NCI-H128 (cell line): ENCODE measurements around the gene RAB25.
"Not testable (repeated sequence)": the region's sequence is repeated elsewhere in the genome, so short reads cannot be mapped to it uniquely, and the experiment has no call there.

Experiments used
- DNase-seq: peaks from one replicate; lab custom pipeline; 2025; ENCODE audit not compliant: unreplicated experiment; lab: John Stamatoyannopoulos, UW

Gene RAB25

GRCh38 chr1:156115514-156116374 is 54.8 kb downstream of the RAB25 start:
- no peak for DNase-seq

GRCh38 chr1:156116731-156117130 is 55.8 kb downstream of the RAB25 start:
- DNase-seq: not testable (repeated sequence)

GRCh38 chr1:156117414-156118176 is 56.6 kb downstream of the RAB25 start:
- DNase-seq: no peak

GRCh38 chr1:156118177-156118868 is 57.4 kb downstream of the RAB25 start:
- DNase-seq: no peak

GRCh38 chr1:156119503-156120209 is 58.7 kb downstream of the RAB25 start:
- DNase-seq: no peak
